ENCODE data around the gene SNX8.
"Not testable (repeated sequence)": the region's sequence is repeated elsewhere in the genome, so short reads cannot be mapped to it uniquely, and the experiment has no call there.

The SNX8 gene, protein sequence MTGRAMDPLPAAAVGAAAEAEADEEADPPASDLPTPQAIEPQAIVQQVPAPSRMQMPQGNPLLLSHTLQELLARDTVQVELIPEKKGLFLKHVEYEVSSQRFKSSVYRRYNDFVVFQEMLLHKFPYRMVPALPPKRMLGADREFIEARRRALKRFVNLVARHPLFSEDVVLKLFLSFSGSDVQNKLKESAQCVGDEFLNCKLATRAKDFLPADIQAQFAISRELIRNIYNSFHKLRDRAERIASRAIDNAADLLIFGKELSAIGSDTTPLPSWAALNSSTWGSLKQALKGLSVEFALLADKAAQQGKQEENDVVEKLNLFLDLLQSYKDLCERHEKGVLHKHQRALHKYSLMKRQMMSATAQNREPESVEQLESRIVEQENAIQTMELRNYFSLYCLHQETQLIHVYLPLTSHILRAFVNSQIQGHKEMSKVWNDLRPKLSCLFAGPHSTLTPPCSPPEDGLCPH

DNA sequence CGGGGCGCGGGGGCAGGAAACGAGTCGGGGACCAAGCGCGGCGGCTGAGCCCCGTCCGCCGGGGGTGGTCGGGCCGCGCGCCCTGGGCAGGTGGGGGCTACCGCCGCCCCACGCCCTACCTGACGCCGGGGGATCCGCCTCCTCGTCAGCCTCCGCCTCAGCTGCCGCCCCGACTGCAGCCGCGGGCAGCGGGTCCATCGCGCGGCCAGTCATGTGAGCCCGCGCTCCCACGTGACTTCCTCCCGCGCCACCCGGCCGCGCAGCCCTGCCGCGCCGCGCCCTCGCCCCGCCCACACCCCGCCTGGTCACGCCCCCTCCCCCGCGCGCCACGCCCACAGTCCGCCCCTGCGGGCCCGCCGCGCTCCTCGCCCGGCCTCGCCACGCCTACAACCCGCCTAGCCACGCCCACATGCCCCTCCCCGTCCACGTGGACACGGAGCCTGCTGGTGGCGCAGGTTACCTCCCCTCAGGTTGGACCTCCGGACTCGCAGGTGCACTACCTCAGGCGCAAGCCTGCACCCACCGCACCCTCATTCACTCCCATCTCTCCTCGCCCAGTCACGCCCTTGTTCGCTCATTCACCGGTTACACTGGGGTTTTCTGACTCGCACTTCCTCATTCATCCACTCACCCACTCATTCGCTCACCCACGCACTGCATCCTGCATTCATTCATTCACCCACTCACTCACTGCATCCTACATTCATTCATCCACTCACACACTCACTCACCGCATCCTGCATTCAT lies at the start of gene SNX8:
Gene SNX8, minus strand, starts transcription at position 233 of the 747 bp plus-strand sequence. Its CDS starts 20 bp downstream, at position 213.
- peak; percentile 94 for DNase-seq

DNA sequence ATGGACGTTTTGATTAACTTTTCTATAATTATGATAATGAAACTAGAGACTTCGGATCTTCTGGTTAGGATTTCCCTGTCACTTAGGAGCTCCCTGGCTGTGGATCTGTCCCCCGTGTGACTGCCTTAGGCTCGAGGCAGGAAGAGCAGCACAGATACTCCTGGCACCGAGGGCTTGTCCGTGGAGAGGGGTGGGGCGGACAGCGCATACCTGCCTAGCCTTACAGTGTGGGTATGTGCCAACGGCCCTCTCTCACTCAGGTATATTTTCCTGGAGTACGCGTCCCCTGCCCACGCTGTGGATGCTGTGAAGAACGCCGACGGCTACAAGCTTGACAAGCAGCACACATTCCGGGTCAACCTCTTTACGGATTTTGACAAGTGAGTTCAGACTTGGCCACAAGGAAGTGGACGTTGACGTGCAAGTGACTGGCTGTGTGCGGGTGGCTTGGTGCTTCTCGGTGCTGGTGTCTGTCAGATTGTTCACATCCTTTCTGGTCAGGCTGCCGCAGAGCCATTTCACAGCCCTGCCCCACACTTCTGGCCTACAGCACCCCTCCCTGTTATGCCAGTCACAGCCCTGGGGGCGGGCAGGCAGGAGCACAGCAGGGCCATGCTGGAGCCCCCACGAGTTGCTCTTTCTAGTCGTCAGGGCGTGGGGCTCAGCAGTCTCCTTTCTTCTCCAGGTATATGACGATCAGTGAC lies 48.3 kb upstream of the SNX8 start:
- no peak for DNase-seq

DNA sequence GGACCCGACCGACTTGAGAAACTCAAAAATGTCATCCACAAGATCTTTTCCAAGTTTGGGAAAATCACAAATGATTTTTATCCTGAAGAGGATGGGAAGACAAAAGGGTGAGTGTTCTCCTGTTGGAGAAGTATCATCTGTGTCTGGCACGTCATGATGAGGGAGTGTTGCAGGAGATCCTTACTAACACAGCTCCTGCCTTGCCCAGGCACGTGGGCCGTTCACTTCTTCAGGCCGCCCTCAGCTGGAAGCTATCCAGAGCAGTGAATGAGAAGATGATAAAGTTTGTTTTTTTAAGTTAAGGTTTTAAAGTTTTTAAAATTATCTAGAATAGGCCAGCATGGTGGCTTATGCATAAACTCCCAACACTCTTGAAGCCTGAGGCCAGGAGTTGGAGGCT lies 46.6 kb upstream of the SNX8 start:
- DNase-seq: no peak

DNA sequence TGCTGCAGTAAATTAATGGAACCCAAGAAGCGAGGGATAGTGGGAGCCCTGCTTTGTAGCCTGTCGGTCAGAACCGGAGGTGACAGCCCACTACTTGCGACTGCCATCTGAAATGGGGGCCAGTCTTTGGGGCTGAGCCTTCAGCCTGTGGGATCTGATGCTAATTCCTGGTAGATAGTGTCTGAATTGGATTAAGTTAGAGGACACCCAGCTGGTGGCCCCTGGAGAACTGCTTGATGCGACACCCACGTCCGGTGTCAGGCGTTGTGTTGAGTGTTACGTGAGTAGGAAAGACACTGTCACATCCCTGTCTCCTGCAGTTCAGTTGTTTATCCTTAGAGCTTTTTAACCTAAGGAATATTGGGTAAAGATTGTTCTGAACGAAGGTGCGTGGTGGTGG lies 45.4 kb upstream of the SNX8 start:
- no peak for DNase-seq

DNA sequence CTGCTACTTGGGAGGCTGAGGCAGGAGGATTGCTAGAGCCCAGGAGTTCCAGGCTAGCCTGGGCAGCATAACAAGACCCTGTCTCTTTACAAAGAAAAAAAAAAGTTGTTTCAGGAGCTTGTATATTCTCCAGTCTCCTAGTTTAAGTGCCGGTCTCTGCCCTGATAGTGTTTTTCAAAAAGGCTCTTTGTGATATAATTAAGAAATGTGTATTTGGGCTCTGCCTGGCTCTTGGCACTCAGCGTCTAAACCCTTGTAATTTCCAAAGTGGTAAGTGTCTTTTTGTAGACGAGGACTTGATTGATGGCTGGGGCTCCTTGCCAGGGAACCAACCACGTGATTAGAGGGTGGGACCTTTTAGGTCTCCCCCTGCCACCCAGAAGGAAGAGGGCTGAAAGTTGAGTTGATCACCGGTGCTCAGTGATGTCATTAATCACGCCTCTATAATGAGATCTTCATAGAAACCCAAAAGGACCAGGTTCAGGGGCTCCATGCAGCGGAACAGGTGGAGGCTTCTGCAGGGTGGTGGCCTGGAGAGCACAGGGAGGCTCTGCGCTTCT lies 44.8 kb upstream of the SNX8 start:
- DNase-seq: no peak

DNA sequence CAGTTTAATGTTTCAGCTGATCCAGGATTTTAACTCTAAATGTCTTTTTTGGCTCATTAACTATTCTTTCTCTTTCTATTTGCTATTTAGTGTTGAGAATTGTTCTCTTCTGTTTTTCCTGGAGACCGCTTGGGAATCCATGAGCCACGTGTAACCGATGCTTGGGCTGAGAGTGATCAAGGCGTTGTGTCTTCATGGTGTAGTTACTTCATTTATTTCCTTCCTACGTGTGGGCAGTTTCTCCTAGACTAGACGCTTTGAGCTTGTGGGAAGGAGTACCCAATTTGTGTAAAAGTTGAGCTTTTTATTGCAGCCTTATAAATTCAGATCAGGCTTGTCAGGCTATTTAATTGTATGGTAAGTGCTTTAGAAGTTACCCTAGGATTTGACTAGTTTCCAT lies 43.3 kb upstream of the SNX8 start:
- DNase-seq: no peak

DNA sequence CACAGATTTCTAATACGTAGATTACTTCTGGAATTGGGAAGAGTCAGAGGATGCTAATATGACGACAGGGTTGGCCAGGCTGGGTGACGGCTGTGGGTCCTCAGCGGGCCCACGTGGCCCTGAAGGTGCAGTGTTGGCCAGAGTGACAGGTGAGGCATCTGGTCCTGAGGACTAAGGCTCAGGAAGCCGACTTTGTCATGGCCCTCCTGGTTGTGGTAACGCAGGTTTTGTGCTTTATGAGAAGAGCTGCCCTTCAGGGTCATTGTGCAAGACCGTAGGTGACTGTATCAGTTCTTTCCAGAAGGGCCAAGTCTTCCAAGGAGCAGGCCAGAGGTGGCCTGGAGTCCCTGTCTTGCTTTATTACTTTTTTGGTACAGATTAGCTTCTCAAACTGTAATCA lies 42.9 kb upstream of the SNX8 start:
- DNase-seq: no peak

DNA sequence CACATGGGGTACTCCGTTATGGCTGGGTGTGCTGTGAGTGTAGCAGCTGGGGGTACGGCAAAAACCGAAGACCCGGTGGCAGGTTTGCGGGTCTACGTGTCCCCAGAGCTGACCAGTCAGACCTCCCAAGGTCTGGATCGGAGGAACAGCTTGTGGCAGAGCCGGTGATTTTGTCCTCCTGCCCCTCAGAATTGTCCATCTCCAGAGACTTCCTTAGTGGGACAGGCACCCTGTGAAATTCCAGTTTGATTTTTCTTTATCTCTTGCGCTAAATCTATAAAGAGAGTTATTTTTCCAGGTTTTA lies 41.4 kb upstream of the SNX8 start:
- no peak for DNase-seq

DNA sequence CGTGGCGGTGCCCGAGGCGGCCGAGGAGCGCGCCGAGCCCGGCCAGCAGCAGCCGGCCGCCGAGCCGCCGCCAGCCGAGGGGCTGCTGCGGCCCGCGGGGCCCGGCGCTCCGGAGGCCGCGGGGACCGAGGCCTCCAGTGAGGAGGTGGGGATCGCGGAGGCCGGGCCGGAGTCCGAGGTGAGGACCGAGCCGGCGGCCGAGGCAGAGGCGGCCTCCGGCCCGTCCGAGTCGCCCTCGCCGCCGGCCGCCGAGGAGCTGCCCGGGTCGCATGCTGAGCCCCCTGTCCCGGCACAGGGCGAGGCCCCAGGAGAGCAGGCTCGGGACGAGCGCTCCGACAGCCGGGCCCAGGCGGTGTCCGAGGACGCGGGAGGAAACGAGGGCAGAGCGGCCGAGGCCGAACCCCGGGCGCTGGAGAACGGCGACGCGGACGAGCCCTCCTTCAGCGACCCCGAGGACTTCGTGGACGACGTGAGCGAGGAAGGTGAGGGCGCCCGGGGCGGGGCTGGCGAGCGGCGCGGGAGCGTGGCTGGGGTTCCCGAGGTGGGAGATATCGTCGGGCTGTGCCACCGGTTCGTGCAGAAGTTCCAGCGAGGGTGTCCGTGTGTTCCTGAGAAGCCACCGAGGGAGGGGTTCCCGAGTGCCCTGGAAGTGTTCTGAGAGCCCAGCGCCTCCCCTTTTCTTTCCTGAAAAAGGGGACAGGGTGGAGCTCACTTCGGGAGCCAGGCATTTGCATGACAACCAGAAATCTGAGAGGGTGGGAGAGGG lies 40.9 kb upstream of the SNX8 start:
- DNase-seq: no peak

DNA sequence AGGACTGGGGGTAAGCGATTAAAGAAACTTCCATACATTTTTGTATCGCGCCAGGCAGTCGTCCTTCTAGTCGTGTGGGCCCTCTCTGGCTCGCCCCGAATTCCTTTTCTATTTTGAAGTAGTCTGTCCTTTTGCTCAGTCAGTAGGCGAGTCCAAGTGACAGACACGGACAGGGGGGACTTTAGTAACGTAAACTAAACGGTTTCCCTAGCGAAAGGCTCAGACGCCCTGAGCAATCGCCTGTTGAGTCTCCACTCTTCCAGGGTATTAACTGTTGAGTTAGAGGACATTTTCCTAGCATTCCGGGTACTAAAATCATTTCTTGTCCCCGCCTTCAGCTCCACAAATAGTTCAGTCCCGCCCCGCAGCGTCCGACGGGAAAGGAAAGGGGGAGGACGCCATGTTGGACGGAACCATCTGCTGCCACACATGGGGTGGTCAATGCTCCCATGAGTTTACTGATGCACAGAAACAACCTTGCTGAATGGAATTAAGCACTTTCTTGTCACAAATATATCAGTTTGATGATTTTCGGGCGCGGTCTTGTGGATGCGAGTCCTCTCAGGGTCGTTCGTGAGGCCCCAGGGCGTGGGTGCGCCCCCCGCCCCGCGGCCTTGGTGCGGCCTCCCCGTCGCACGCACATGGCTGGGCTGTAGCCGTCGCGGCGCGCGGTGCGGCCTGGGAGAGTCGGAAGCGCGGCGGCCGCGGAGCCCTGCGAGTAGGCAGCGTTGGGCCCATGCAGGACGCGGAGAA lies 40.1 kb upstream of the SNX8 start, which contains the start of gene EIF3B:
Gene EIF3B, plus strand, starts transcription at position 642 of the 753 bp plus-strand sequence. Its CDS starts 95 bp downstream, at position 737.
- peak; percentile 94 for DNase-seq

DNA sequence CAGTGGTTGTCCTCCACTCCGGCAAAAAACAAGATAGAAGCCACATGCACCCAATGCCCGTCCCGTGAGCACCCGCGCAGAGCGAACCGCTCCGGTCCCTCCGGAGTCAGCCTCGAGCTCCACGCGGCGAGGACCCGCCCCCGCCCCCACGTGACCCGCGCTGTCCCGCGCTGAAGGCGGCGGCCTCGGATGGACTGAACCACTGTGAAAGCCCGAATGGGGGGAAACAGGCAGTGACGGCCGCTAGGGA lies 39.6 kb upstream of the SNX8 start:
- DNase-seq: peak; percentile 88

DNA sequence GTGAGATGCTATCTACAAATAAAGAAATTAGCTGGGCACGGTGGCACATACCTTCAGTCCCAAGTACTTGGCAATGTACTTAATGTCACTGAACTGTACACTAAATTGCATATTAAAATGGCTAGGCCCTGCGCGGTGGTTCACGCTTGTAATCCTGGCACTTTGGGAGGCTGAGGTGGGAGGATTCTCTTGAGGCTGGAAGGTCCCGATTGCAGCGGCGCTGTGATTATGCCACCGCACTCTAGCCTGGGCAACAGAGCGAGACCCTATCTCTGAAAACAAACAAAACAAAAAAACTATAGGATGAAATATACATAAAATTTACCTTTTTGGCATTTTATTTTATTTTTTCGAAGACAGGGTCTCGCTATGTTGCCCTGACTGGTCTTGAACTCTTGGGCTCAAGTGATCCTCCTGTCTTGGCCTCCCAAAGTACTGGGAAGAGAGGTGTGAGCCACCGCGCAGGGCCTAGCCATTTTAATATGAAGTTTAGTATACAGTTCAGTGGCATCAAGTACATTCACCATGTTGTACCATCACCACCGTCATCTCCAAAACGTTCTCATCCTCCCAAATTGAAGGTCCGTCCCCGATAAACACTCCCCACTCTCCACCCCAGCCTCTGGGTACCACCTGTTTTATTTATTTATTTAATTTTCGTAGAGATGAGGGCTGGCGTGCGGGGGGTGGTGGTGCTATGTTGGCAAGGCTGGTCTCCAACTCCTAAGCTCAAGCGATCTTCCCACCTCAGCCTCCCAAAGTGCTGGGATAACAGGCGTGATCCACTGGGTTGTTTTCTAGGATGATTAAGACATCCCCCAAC lies 39.1 kb upstream of the SNX8 start:
- no peak for DNase-seq

DNA sequence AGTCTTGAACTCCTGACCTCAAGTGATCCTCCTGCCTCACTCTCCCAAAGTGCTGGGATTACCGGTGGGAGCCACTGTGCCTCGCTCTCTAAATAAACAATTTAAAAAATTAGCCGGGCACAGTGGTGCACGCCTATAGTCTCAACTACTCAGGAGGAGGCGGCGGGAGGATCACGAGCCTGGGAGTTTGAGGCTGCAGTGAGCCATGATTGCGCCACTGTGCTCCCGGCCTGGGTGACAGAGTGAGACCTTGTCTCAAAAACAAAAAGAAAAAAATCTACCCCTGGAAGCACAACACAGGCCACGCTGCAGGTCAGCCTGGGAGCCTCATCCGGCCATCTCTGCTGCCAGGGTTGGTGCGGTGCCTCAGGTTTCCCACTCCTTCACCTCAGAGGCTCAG lies 36.6 kb upstream of the SNX8 start:
- no peak for DNase-seq

DNA sequence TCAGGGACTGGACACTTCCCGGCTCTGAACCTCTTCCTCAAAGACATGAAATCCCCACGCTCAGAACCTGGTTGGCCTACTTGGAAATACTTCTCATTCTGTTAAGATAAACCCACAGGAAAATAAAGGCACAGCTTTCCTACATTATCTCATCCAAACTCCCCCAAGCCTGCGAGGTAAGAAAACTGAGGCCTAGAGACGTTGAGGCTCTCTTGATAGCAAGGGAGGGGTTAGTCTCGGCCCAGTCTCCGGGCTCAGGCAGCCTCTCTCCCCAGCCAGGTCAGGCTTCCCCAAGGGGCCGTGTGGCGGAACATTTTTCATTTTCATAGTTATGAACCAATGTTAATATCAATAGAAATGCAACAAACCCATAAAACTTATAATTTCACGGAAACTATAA lies 35.8 kb upstream of the SNX8 start:
- DNase-seq: no peak

DNA sequence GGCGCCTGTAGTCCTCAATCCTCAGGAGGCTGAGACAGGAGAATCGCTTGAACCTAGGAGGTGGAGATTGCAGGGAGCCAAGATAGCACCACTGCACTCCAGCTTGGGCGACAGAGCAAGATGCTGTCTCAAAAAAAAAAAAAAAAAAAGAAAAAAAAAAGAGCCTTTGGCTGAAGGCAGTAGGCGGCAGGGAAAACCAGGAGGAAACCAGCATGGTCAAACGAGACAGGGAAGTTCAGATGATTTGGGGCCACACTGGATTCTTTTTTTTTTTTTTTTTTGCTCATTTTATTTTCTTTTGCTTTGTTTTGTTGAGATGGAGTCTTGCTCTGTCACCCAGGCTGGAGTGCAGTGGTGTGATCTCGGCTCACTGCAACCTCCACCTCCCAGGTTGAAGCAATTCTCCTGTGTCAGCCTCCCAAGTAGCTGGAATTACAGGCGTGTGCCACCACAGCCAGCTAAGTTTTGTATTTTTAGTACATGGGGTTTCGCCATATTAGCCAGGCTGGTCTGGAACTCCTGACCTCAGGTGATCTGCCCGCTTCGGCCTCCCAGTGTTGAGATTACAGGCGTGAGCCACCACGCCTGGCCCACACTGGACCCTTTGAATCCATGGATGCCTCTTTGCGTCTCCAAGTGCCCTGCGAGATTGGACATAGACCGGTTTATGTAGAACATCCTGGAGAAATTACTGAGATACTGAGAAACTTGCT lies 33.3 kb upstream of the SNX8 start:
- not testable (repeated sequence) for DNase-seq

DNA sequence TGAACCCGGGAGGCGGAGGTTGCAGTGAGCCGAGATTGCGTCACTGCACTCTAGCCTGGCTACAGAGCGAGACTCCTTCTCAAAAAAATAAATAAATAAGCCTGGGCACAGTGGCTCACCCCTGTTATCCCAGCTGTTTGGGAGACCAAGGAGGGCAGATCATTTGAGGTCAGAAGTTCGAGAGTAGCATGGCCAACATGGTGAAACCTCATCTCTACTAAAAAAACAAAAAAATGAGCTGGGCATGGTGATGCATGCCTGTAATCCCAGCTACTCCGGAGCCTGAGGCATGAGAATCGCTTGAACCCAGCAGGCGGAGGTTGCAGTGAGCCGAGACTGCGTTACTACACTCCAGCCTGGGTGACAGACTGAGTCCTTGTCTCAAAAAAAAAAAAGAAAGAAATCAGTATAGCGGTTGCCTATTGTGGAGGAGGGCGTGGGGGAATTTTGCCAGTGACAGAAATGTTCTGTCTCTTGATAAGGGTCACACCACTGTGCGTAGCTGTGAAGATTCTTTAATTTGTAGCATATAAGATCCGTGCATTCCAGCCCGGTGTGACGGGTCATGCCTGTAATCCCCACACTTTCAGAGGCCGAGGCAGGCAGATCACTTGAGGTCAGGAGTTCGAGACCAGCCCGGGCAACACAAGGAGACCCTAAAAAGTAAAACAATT lies 22.5 kb upstream of the SNX8 start:
- DNase-seq: no peak

DNA sequence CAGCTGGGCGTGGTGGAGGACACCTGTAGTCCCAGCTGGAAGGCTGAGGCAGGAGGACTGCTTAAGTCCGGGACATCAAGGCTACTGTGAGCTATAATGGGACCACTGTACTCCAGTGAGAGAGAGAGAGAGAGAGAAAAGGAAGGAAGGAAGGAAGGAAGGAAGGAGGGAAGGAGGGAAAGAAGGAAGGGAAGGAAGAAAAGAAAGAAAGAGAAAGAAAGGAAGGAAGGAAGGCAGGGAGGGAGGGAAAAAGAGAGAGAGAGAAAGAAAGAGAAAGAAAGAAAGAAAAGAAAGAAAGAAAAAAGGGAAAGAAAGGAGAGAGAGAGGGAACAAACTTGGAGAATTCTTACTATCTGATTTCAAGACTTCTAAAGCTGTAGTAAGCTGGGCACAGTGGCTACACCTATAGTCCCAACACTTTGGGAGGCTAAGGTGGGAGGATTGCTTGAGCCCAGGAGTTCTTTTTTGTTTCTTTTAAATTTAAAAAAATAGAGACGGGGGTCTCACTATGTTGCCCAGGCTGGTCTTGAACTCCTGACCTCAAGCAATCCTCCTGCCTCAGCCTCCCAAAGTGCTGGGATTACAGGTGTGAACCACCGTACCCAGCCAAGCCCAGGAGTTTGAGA lies 18.5 kb upstream of the SNX8 start:
- not testable (repeated sequence) for DNase-seq

DNA sequence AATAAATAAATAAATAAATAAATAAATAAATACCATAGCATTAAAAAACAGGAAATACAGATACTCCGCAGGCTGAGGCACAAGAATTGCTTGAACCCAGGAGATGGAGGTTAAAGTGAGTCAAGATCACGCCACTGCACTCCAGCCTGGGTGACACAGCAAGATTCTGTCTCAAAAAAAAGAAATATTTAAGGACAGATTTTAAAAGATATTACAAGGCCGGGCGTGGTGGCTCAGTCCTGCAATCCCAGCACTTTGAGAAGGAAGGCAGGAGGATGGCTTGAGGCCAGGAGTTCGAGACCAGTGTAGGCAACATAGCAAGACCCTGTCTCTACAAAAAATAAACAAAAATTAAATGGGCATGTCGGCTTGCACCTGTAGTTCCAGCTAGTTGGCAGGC lies 17.5 kb upstream of the SNX8 start:
- no peak for DNase-seq

DNA sequence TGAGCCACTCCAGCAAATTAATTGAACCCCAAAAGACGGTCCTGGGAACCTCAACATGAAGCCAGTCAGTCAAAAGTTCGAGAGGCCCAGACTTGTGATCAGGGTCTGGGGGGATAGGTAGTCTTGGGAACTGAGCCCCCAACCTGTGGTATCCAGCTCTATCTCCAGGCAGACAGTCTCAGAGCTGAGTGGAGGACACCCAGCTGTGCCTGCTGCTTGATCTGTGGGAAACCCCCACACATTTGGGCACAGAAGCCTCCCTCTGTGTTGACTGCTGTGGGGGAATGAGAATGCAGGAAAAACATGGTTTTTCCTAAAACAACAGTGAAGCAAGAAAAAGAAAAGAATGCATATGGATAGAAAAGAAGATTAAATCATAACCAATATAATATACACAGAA lies 16.3 kb upstream of the SNX8 start:
- DNase-seq: no peak

Measured in NCI-H2107 (cell line).